Smooth muscle cell (in vitro differentiated cells): Measurements from ENCODE around the gene KCTD17. TPM values are rescaled to one million over a fixed set of nuclear protein-coding genes. Genes with fewer than 3 reads are reported as not detected.

Experiments
- DNase-seq: peaks from one replicate; lab custom pipeline; 2025; ENCODE audit not compliant: unreplicated experiment; lab: John Stamatoyannopoulos, UW
- H2AFZ ChIP-seq: fragments of 200-600 bp; sonication (generic); 2 replicates; pipeline ENCODE4 v1.6.0; 2016; ENCODE audit warnings: antibody characterized with exemption, low read depth, mild to moderate bottlenecking
- H3F3A ChIP-seq: fragments of 200-600 bp; sonication (generic); 2 replicates; pipeline ENCODE4 v1.6.0; 2017; ENCODE audit warnings: antibody characterized with exemption, low read depth
- H3K27ac ChIP-seq: fragments of 200-600 bp; sonication (generic); 2 replicates; pipeline ENCODE4 v1.5.1; 2016; ENCODE audit warnings: low read depth, mild to moderate bottlenecking
- H3K27me3 ChIP-seq: fragments of 200-600 bp; sonication (generic); 2 replicates; pipeline ENCODE4 v1.6.1; 2016; ENCODE audit warnings: low read depth, mild to moderate bottlenecking
- H3K36me3 ChIP-seq: fragments of 200-600 bp; sonication (generic); 2 replicates; pipeline ENCODE4 v1.5.1; 2016; ENCODE audit warnings: low read depth
- H3K4me1 ChIP-seq: fragments of 200-600 bp; sonication (generic); 2 replicates; pipeline ENCODE4 v1.5.1; 2016; ENCODE audit warnings: low read depth
- H3K4me2 ChIP-seq: fragments of 200-600 bp; sonication (generic); 2 replicates; pipeline ENCODE4 v1.6.0; 2016; ENCODE audit warnings: mild to moderate bottlenecking
- H3K4me3 ChIP-seq: fragments of 200-600 bp; sonication (generic); 2 replicates; pipeline ENCODE4 v1.5.1; 2016; ENCODE audit warnings: mild to moderate bottlenecking
- H3K79me2 ChIP-seq: fragments of 200-600 bp; sonication (generic); 2 replicates; pipeline ENCODE4 v1.6.0; 2016; ENCODE audit warnings: low read depth, mild to moderate bottlenecking
- H3K9ac ChIP-seq: fragments of 200-600 bp; sonication (generic); 2 replicates; pipeline ENCODE4 v1.6.0; 2016; ENCODE audit warnings: low read depth
- H3K9me3 ChIP-seq: fragments of 200-600 bp; sonication (generic); replicated peaks from 2 replicates; pipeline ENCODE4 v1.5.1; 2016; ENCODE audit warnings: low read depth
- H4K20me1 ChIP-seq: fragments of 200-600 bp; sonication (generic); 2 replicates; pipeline ENCODE4 v1.6.0; 2016; ENCODE audit warnings: low read depth
- WGBS: methylation state at CpG from one replicate; pipeline ENCODE4 v1.1.7; 2016; ENCODE audit warnings: low lambda C conversion rate; 5-methylcytosine and 5-hydroxymethylcytosine counted together
- polyA plus RNA-seq: library from polyadenylated mRNA; unstranded; fragments of >200 nt; fragmentation: Nextera tagmentation; extraction: Ambion mirVana; gene quantifications from 2 replicates; pipeline ENCODE4 v1.2.1, GENCODE V29; 2016
- total RNA-seq: library from RNA; depleted of rRNA; stranded (reverse); fragments of >200 nt; gene quantifications from 2 replicates; pipeline ENCODE4 v1.2.3, GENCODE V29; 2014
- TF ChIP-seq, protein P1 (sequence below): fragments of 200-600 bp; sonication (generic); IDR thresholded peaks from 2 replicates; pipeline ENCODE4 v1.5.1; 2017; ENCODE audit warnings: borderline replicate concordance, mild to moderate bottlenecking, antibody characterized with exemption; ENCODE audit not compliant: insufficient read depth, poor library complexity, severe bottlenecking

Gene KCTD17
- total and polyA plus RNA-seq, 2 experiments from 2014 or later = 20.0 to 36.9 TPM

- H3K79me2 ChIP-seq = peaks cover 36% of the 10 kb centered on the region
- H3K27ac ChIP-seq = no peak overlapping the region
- H3K4me1 ChIP-seq = peaks cover 9% of the 10 kb centered on the region
These were observed 30.5 kb upstream of the KCTD17 start for GRCh38 chr22:37021041-37021440.

DNA sequence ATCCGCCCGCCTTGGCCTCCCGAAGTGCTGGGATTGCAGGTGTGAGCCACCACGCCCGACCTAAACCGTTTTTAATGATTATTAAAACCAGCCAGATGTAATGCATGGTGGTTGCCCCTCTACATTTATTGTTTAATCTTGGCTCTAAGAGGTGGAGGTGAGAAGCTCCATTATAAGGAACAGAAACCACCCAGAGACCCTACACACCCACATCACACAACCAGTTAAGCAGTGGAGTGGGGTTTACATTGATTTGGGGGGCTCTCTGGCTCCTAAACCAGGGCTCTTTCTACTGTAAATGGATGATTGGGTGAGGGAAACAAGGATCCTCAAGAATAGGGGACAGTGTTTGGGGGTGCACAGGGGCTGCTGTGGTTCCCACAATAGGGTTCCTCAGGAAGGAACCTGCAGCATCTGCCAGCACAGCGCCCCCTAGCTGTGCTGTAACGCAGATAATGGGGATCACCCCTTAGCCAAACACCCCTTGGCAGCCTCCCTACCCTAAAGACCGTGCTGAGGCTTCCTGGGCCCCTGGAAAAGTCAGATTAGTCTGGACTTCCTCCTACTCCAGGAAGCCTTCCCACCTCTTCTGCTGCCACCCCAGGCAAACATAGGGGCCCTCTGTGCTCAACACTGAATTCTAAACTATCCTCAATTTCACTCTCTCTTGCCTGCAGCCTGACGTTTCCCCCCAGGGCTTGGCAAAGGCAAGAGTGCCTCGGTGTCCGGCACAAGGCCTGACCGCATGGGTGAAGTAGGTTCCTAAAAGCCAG is 29.6 kb upstream of the KCTD17 start:
- Histone ChIP-seq H3K4me3 (no peak overlapping the region), H3K4me1 (peaks cover 9% of the 10 kb centered on the region), H4K20me1 (peaks cover 58% of the 10 kb centered on the region), H3F3A (no peaks in the 10 kb centered on the region), H3K9ac (no peak overlapping the region), H2AFZ (no peak overlapping the region), H3K9me3 (no peaks in the 10 kb centered on the region), H3K36me3 (no peaks in the 10 kb centered on the region), H3K79me2 (peaks cover 36% of the 10 kb centered on the region), H3K27me3 (no peaks in the 10 kb centered on the region), H3K27ac (no peak overlapping the region), H3K4me2 (no peak overlapping the region)
- WGBS = 95% methylated on average over 10 of the region's 13 CpGs
- TF ChIP-seq, protein P1, sequence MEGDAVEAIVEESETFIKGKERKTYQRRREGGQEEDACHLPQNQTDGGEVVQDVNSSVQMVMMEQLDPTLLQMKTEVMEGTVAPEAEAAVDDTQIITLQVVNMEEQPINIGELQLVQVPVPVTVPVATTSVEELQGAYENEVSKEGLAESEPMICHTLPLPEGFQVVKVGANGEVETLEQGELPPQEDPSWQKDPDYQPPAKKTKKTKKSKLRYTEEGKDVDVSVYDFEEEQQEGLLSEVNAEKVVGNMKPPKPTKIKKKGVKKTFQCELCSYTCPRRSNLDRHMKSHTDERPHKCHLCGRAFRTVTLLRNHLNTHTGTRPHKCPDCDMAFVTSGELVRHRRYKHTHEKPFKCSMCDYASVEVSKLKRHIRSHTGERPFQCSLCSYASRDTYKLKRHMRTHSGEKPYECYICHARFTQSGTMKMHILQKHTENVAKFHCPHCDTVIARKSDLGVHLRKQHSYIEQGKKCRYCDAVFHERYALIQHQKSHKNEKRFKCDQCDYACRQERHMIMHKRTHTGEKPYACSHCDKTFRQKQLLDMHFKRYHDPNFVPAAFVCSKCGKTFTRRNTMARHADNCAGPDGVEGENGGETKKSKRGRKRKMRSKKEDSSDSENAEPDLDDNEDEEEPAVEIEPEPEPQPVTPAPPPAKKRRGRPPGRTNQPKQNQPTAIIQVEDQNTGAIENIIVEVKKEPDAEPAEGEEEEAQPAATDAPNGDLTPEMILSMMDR = peak; percentile 67
- no peak for DNase-seq

More at GRCh38 chr22:37021041-37021440, 30.5 kb upstream of the KCTD17 start:
- H3K9me3 ChIP-seq = no peaks in the 10 kb centered on the region
- 91% methylated on average over 5 of the region's 5 CpGs for WGBS
- H3K9ac ChIP-seq = no peak overlapping the region
- H3K4me3 ChIP-seq = no peak overlapping the region
- no peaks in the 10 kb centered on the region for H3K27me3 ChIP-seq
- H3K36me3 ChIP-seq = no peaks in the 10 kb centered on the region
- no peak for DNase-seq
- TF ChIP-seq, protein P1 = no peak
- no peaks in the 10 kb centered on the region for H3F3A ChIP-seq
- peak overlapping the region; percentile 87 for H3K4me2 ChIP-seq
- peaks cover 56% of the 10 kb centered on the region for H4K20me1 ChIP-seq
- H2AFZ ChIP-seq = no peak overlapping the region

DNA sequence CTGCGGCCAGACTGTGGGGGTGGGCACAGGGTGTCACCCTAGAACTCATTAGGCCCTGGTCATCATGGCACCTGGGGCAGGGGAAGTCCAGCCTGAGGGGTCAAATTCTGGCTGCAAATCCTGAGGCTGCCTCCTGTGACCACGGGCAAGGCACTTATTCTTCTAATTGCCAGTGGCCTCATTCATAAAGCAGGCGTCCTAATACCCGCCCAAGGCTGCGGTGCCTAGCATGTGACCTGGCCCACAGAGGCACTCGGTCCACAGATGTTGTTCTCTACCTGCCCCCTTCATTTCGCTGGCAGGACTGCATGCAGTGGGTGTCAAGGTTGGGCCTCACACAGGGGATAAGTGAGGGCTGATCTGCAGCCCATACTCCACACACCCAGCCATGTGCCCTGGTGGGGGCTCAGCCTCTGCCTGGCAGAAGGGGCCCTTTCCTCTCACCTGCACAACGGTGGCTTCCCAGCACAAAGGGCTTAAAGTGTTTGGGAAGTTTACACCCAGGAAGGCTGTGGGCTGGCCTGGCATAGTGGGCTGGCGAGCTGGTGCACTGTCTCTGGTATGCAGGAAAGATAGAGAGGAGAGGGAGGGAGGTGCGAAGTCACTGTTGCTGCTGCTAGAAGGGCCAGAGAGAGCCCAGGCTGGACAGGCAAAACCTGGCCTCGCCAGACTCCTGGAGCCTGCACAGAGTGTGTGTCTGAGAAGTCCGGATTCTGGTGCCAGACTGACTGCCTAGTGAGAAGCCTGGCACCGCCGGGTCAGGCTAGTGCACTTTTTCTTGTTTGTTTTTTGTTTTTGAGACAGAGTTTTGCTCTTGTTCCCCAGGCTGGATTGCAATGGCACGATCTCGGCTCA is 28.8 kb upstream of the KCTD17 start:
- TF ChIP-seq, protein P1 = no peak
- no peaks in the 10 kb centered on the region for H3K36me3 ChIP-seq
- no peak for DNase-seq
- H3K79me2 ChIP-seq = peaks cover 36% of the 10 kb centered on the region
- H3K9me3 ChIP-seq = no peaks in the 10 kb centered on the region
- no peak overlapping the region for H3K27ac ChIP-seq
- peaks cover 58% of the 10 kb centered on the region for H4K20me1 ChIP-seq
- no peaks in the 10 kb centered on the region for H3K27me3 ChIP-seq
- no peak overlapping the region for H3K9ac ChIP-seq
- no peak overlapping the region for H3K4me2 ChIP-seq
- H3K4me3 ChIP-seq = no peak overlapping the region
- no peaks in the 10 kb centered on the region for H3F3A ChIP-seq
- peaks cover 9% of the 10 kb centered on the region for H3K4me1 ChIP-seq
- H2AFZ ChIP-seq = no peak overlapping the region
- WGBS = 94% methylated on average over 16 of the region's 16 CpGs
